ENCODE measurements around the gene SORCS2.

The SORCS2 gene

GRCh38 chr4:7487998-7488671, 295.8 kb downstream of the SORCS2 start:
- in situ Hi-C loops (cut with MboI; ENCODE audit: low pct_unique_long_range_greater_than_20kb, low sequenced_read_pairs, unreplicated experiment): no loop called here
- no peak for DNase-seq (ENCODE audit: low spot score)
- no peak for TF ChIP-seq CTCF (IDR thresholded peaks at IDR 0.05; ENCODE audit: extremely low read depth, insufficient read depth, missing control alignments)

- no peak for TF ChIP-seq CTCF (IDR thresholded peaks at IDR 0.05; ENCODE audit: extremely low read depth, insufficient read depth, missing control alignments)
- in situ Hi-C loops (cut with MboI; ENCODE audit: low pct_unique_long_range_greater_than_20kb, low sequenced_read_pairs, unreplicated experiment): no loop called here
- DNase-seq (ENCODE audit: low spot score): no peak
Measured at GRCh38 chr4:7491915-7492314, 299.6 kb downstream of the SORCS2 start.

GRCh38 chr4:7498446-7499200, 306.3 kb downstream of the SORCS2 start:
- DNase-seq (ENCODE audit: low spot score): no peak
- no peak for TF ChIP-seq CTCF (IDR thresholded peaks at IDR 0.05; ENCODE audit: extremely low read depth, insufficient read depth, missing control alignments)
- in situ Hi-C loops (cut with MboI; ENCODE audit: low pct_unique_long_range_greater_than_20kb, low sequenced_read_pairs, unreplicated experiment): no loop called here

- no peak for DNase-seq (ENCODE audit: low spot score)
- in situ Hi-C loops (cut with MboI; ENCODE audit: low pct_unique_long_range_greater_than_20kb, low sequenced_read_pairs, unreplicated experiment): no loop called here
- no peak for TF ChIP-seq CTCF (IDR thresholded peaks at IDR 0.05; ENCODE audit: extremely low read depth, insufficient read depth, missing control alignments)
Measured at GRCh38 chr4:7499661-7500060, 307.3 kb downstream of the SORCS2 start.

- DNase-seq (ENCODE audit: low spot score): no peak
- in situ Hi-C loops (cut with MboI; ENCODE audit: low pct_unique_long_range_greater_than_20kb, low sequenced_read_pairs, unreplicated experiment): no loop called here
Measured at GRCh38 chr4:7500404-7500803, 308.1 kb downstream of the SORCS2 start.

GRCh38 chr4:7501314-7501713, 309.0 kb downstream of the SORCS2 start:
- in situ Hi-C loops (cut with MboI; ENCODE audit: low pct_unique_long_range_greater_than_20kb, low sequenced_read_pairs, unreplicated experiment): no loop called here
- TF ChIP-seq CTCF (IDR thresholded peaks at IDR 0.05; ENCODE audit: extremely low read depth, insufficient read depth, missing control alignments): no peak
- DNase-seq (ENCODE audit: low spot score): no peak

More at GRCh38 chr4:7500404-7500803, 308.1 kb downstream of the SORCS2 start:
- TF ChIP-seq CTCF (IDR thresholded peaks at IDR 0.05; ENCODE audit: extremely low read depth, insufficient read depth, missing control alignments): no peak
